GM23338 (cell line): ENCODE results near the gene HIVEP1. TPM values are rescaled to one million over a fixed set of nuclear protein-coding genes. Genes with fewer than 3 reads are reported as not detected.

Experiments
- ATAC-seq: fragments of 200-7000 bp; cut with Tn5 transposase; 3 replicates; pipeline ENCODE4 v1.9.1; 2020
- DNase-seq: peaks from one replicate; pipeline ENCODE4 v3.0.0-alpha.2; 2015; ENCODE audit warnings: low spot score
- H2AFZ ChIP-seq: fragments of 200-600 bp; sonication (generic); 2 replicates; pipeline ENCODE4 v1.8.0; 2016; ENCODE audit warnings: antibody characterized with exemption, mild to moderate bottlenecking, moderate library complexity
- H3F3A ChIP-seq: fragments of 200-600 bp; sonication (generic); replicated peaks from 2 replicates; pipeline ENCODE4 v1.8.0; 2017; ENCODE audit warnings: antibody characterized with exemption, mixed run types, low read depth
- H3K27ac ChIP-seq: fragments of 200-600 bp; sonication (generic); 2 replicates; pipeline ENCODE4 v1.6.1; 2016; ENCODE audit warnings: low read depth
- H3K27me3 ChIP-seq: fragments of 200-600 bp; sonication (generic); 2 replicates; pipeline ENCODE4 v1.8.0; 2016; ENCODE audit warnings: mild to moderate bottlenecking, mixed run types, moderate library complexity; ENCODE audit not compliant: insufficient read depth
- H3K36me3 ChIP-seq: fragments of 200-600 bp; sonication (generic); 2 replicates; pipeline ENCODE4 v1.8.0; 2016; ENCODE audit warnings: mild to moderate bottlenecking; ENCODE audit not compliant: insufficient read depth
- H3K4me1 ChIP-seq: fragments of 200-600 bp; sonication (generic); 2 replicates; pipeline ENCODE4 v1.8.0; 2016; ENCODE audit warnings: mild to moderate bottlenecking, moderate library complexity; ENCODE audit not compliant: insufficient read depth
- H3K4me2 ChIP-seq: fragments of 200-600 bp; sonication (generic); 2 replicates; pipeline ENCODE4 v1.7.1; 2017; ENCODE audit warnings: mixed run types
- H3K4me3 ChIP-seq: fragments of 200-600 bp; sonication (generic); 2 replicates; pipeline ENCODE4 v1.6.1; 2016; ENCODE audit warnings: mixed run types
- H3K79me2 ChIP-seq: fragments of 200-600 bp; sonication (generic); replicated peaks from 2 replicates; pipeline ENCODE4 v1.8.0; 2017; ENCODE audit warnings: mild to moderate bottlenecking; ENCODE audit not compliant: insufficient read depth
- H3K9me2 ChIP-seq: fragments of 200-600 bp; sonication (generic); 2 replicates; pipeline ENCODE4 v1.8.0; 2017; ENCODE audit not compliant: insufficient read depth
- H4K20me1 ChIP-seq: fragments of 200-600 bp; sonication (generic); replicated peaks from 2 replicates; pipeline ENCODE4 v1.8.0; 2017; ENCODE audit warnings: mild to moderate bottlenecking; ENCODE audit not compliant: insufficient read depth
- H3K27ac Mint-ChIP-seq: 2 replicates; pipeline ENCODE4 v1.8.0; 2020; ENCODE audit warnings: inconsistent platforms, mild to moderate bottlenecking, moderate library complexity, mixed read lengths
- H3K27me3 Mint-ChIP-seq: 3 replicates; pipeline ENCODE4 v1.8.0; 2022; ENCODE audit warnings: low read depth, mild to moderate bottlenecking, moderate library complexity, mixed read lengths, inconsistent platforms; ENCODE audit not compliant: insufficient read depth, poor library complexity
- H3K36me3 Mint-ChIP-seq: 3 replicates; pipeline ENCODE4 v1.8.0; 2021; ENCODE audit warnings: low read depth, mild to moderate bottlenecking, inconsistent platforms, moderate library complexity, mixed read lengths
- H3K4me1 Mint-ChIP-seq: 3 replicates; pipeline ENCODE4 v1.8.0; 2020; ENCODE audit warnings: mild to moderate bottlenecking, inconsistent platforms, mixed read lengths
- H3K4me3 Mint-ChIP-seq: 3 replicates; pipeline ENCODE4 v1.8.0; 2021; ENCODE audit warnings: moderate library complexity, mild to moderate bottlenecking, inconsistent platforms, mixed read lengths
- H3K9me3 Mint-ChIP-seq: 3 replicates; pipeline ENCODE4 v1.8.0; 2020; ENCODE audit warnings: moderate library complexity, mild to moderate bottlenecking, inconsistent platforms, mixed read lengths
- CREB1 ChIP-seq: fragments of 250-450 bp; sonication (Bioruptor Pico); IDR thresholded peaks from 2 replicates; pipeline ENCODE4 v1.5.0; 2020; ENCODE audit warnings: low read depth, mild to moderate bottlenecking, moderate library complexity
- ETS1 ChIP-seq: IDR thresholded peaks from 2 replicates; pipeline ENCODE4 v1.6.1; 2016; ENCODE audit warnings: antibody characterized with exemption
- EZH2 ChIP-seq: fragments of 200-600 bp; sonication (generic); IDR thresholded peaks from one replicate; pipeline ENCODE4 v1.8.0; 2017; ENCODE audit warnings: antibody characterized with exemption, mild to moderate bottlenecking, low read depth; ENCODE audit not compliant: unreplicated experiment
- EZH2phosphoT487 ChIP-seq: fragments of 200-600 bp; sonication (generic); IDR thresholded peaks from one replicate; pipeline ENCODE4 v1.8.1; 2018; ENCODE audit warnings: antibody characterized with exemption; ENCODE audit not compliant: unreplicated experiment
- JUNB ChIP-seq: IDR thresholded peaks from one replicate; pipeline ENCODE4 v1.6.1; 2016; ENCODE audit warnings: antibody characterized with exemption; ENCODE audit not compliant: unreplicated experiment
- POLR2AphosphoS5 ChIP-seq: IDR thresholded peaks from 2 replicates; pipeline ENCODE4 v1.6.1; 2016; ENCODE audit warnings: antibody characterized with exemption, low read depth
- REST ChIP-seq: IDR thresholded peaks from one replicate; pipeline ENCODE4 v1.6.1; 2018; ENCODE audit warnings: antibody characterized with exemption; ENCODE audit not compliant: unreplicated experiment
- STAT1 ChIP-seq: IDR thresholded peaks from one replicate; pipeline ENCODE4 v1.6.1; 2016; ENCODE audit warnings: antibody characterized with exemption; ENCODE audit not compliant: unreplicated experiment
- ZNF114 ChIP-seq: fragments of 250-450 bp; sonication (Bioruptor Pico); IDR thresholded peaks from 2 replicates; pipeline ENCODE4 v1.5.0; 2020; ENCODE audit warnings: mild to moderate bottlenecking, moderate library complexity
- ZNF331 ChIP-seq: fragments of 250-450 bp; sonication (Bioruptor Pico); IDR thresholded peaks from 2 replicates; pipeline ENCODE4 v1.5.0; 2020; ENCODE audit warnings: low read depth, mild to moderate bottlenecking, moderate library complexity
- ZNF462 ChIP-seq: fragments of 250-450 bp; sonication (Bioruptor Pico); IDR thresholded peaks from 2 replicates; pipeline ENCODE4 v1.5.0; 2020; ENCODE audit warnings: mild to moderate bottlenecking, moderate library complexity
- polyA plus RNA-seq: library from polyadenylated mRNA; unstranded; fragments of >200 nt; fragmentation: Nextera tagmentation; extraction: Ambion mirVana; gene quantifications from 2 replicates; pipeline ENCODE4 v1.2.1, GENCODE V29; 2016
- total RNA-seq: library from RNA; depleted of rRNA; stranded (reverse); fragments of >200 nt; shearing (Covaris generic); gene quantifications from 2 replicates; pipeline ENCODE4 v1.2.3, GENCODE V29; 2014

HIVEP1 gene
- total and polyA plus RNA-seq, 2 experiments from 2014 or later = 10.1 to 21.7 TPM

- Mint-ChIP-seq H3K27me3 (peaks cover 1% of the 10 kb centered on the region), H3K4me1 (peaks cover 49% of the 10 kb centered on the region), H3K4me3 (no peak overlapping the region), H3K36me3 (no peaks in the 10 kb centered on the region), H3K9me3 (no peaks in the 10 kb centered on the region), H3K27ac (no peak overlapping the region)
- H4K20me1 ChIP-seq = peaks cover 16% of the 10 kb centered on the region; the same call in 1 of the 2 replicates
- ATAC-seq (no peak; the same call in 1 of the 3 replicates), DNase-seq (no peak)
- H2AFZ ChIP-seq = no peak overlapping the region
- no peaks in the 10 kb centered on the region for H3K9me2 ChIP-seq
- H3K4me2 ChIP-seq = no peak overlapping the region
- peaks cover 77% of the 10 kb centered on the region for H3K79me2 ChIP-seq
- TF ChIP-seq POLR2AphosphoS5 = no peak
- no peak for TF ChIP-seq REST
- TF ChIP-seq CREB1 (CRISPR knock-in tag) = no peak
- no peak for TF ChIP-seq ZNF114 (CRISPR knock-in tag)
- no peak for TF ChIP-seq EZH2
- no peak for TF ChIP-seq ZNF331
- TF ChIP-seq ETS1 = no peak
- TF ChIP-seq ZNF462 = no peak
- no peak for TF ChIP-seq EZH2phosphoT487
- no peak for TF ChIP-seq JUNB
- TF ChIP-seq STAT1 = no peak
- no peaks in the 10 kb centered on the region for H3F3A ChIP-seq
- peaks cover 13% of the 10 kb centered on the region for H3K4me1 ChIP-seq
- H3K27me3 ChIP-seq = no peaks in the 10 kb centered on the region
- no peak overlapping the region for H3K27ac ChIP-seq
- H3K4me3 ChIP-seq = no peak overlapping the region
- no peaks in the 10 kb centered on the region for H3K36me3 ChIP-seq
Observed at GRCh38 chr6:12083763-12084162, 71.7 kb downstream of the HIVEP1 start.
